Measurements from ENCODE around the gene ZNF425. TPM values are rescaled to one million over a fixed set of nuclear protein-coding genes. Genes with fewer than 3 reads are reported as not detected.

The ZNF425 gene
- total and polyA plus RNA-seq, 9 of the 15 experiments (the other 6 are each of a cell fraction or from before 2014, with no cell fraction given), result 0.03 to 0.89 (median 0.54) TPM

DNA sequence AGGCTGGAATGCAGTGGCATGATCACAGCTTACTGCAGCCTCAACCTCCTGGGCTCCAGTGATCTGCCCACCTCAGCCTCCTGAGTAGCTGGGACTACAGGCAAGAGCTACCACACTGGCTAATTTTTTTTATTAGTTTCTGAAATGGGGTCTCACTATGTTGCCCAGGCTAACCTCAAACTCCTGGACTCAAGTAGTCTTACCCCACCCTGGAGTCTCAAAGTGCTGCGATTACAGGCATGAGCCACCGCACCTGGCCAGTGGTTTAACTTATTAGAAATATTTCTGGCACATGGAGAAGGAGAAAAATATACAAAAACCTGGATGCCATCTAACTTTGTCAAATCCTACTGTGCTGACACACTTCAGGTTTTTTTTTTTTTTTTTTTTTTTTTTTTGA is 50.8 kb downstream of the ZNF425 start:
- FAIRE-seq, result no peak
- no peak for ATAC-seq
- in situ Hi-C loops (cut with MboI), result no loop called here
- BruUV-seq (replicated peaks), result no TSS peak
- no peaks in the 10 kb centered on the region for H4K20me1 ChIP-seq (replicated peaks; ENCODE audit: control insufficient read depth, insufficient read depth, low read length)
- H3K36me3 ChIP-seq (ENCODE audit: control insufficient read depth, insufficient read depth, low read length), result peaks cover 43% of the 10 kb centered on the region; the same call in 2 of the 3 replicates
- peaks cover 0 to 12% of the 10 kb centered on the region in 2 experiments; a peak in 1 of 5 replicates for H3K4me1 ChIP-seq (replicated peaks in 1 of 2; ENCODE audit: control insufficient read depth in 2 of 2, insufficient read depth in 2 of 2, low read length in 2 of 2)
- no peaks in the 10 kb centered on the region for H3K27me3 ChIP-seq (ENCODE audit: control insufficient read depth in 2 of 2, insufficient read depth in 2 of 2, low read length in 2 of 2)
- no peaks in the 10 kb centered on the region for H3K79me2 ChIP-seq (ENCODE audit: control insufficient read depth, insufficient read depth, low read length)
- POLR2A ChIA-PET, result no interaction called here
- WGBS (ENCODE audit: insufficient coverage, low coverage, missing lambda C conversion rate), result 94% methylated on average over 2 of the region's 2 CpGs
- H3K9me3 ChIP-seq (replicated peaks; ENCODE audit: control insufficient read depth, insufficient read depth, low read depth, low read length), result no peaks in the 10 kb centered on the region
- no peak overlapping the region for H3K4me3 ChIP-seq
- H3K27ac ChIP-seq (ENCODE audit: extremely low read depth, low read depth, low read length), result no peak overlapping the region
- CTCF ChIA-PET (ENCODE audit: low intra/inter-chr PET ratio), result no interaction called here
- H3K4me2 ChIP-seq (ENCODE audit: insufficient read depth, low read length), result no peak overlapping the region
- H2AFZ ChIP-seq (ENCODE audit: low read depth, low read length), result no peak overlapping the region
- TF ChIP-seq RBM25 (IDR thresholded peaks at IDR 0.05; ENCODE audit: low read depth, low read length, severe bottlenecking), result peak; percentile 23
- TF ChIP-seq CCNT2 (IDR thresholded peaks at IDR 0.05; ENCODE audit: borderline replicate concordance, extremely low read depth, insufficient read length, low read depth, low read length), result no peak
- TF ChIP-seq ZNF121 (CRISPR knock-in tag; conservative IDR thresholded peaks at IDR 0.05), result peak; percentile 94
- no peak for DNase-seq (ENCODE audit: extremely low read depth in 1 of 4, low spot score in 3 of 4)
- intact Hi-C loops (cut with micrococcal nuclease), result loop anchor here (10.0 kb wide), 1 partner anchor 500 kb away; no protein-coding TSS in a partner anchor
- H3K9me1 ChIP-seq (ENCODE audit: control insufficient read depth, insufficient read depth, low read length), result no peaks in the 10 kb centered on the region
- no peak overlapping the region for H3K9ac ChIP-seq (ENCODE audit: insufficient read depth in 1 of 2, low read depth in 2 of 2, low read length in 2 of 2)

DNA sequence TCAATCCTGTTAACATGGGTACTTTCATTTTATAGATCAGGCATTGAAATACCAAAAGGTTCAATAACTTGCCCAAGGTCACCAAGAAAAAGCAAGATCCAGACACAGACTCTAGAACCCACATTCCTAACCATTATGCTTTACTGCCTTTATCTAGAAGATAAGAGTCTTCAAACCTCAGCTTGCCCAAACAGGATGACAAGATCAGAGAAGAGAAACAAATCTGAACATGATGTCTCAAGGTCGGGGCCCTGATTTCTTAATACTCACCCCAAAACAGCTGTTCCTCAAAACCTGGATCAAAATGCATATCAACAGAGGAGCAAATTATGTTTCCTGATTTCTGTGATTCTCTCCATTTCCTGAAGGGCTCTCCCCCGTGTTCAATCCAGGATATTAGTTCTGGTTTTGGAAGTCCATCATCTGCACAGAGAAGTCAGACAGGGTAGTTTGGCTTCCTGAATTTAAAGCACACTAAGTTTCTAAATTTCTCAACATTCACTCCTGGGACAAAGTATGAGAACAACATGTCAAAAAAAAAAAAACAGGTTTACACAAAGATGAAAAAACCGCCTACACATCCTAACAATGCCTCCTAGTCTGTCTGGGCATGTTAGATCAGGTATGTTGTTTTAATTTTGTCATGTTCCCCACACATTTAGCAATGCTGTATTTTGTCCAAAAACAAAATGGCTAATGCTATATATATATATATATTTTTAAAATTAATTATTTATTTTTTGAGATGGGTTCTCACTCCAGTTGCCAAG is 51.8 kb downstream of the ZNF425 start:
- Histone ChIP-seq H3K79me2 (ENCODE audit: control insufficient read depth, insufficient read depth, low read length) (no peaks in the 10 kb centered on the region), H3K9me1 (ENCODE audit: control insufficient read depth, insufficient read depth, low read length) (no peaks in the 10 kb centered on the region), H2AFZ (ENCODE audit: low read depth, low read length) (no peak overlapping the region), H3K9ac (ENCODE audit: insufficient read depth in 1 of 2, low read depth in 2 of 2, low read length in 2 of 2) (no peak overlapping the region), H3K4me1 (replicated peaks in 1 of 2; ENCODE audit: control insufficient read depth in 2 of 2, insufficient read depth in 2 of 2, low read length in 2 of 2) (peaks cover 0 to 12% of the 10 kb centered on the region in 2 experiments; a peak in 1 of 5 replicates), H3K27ac (ENCODE audit: extremely low read depth, low read depth, low read length) (no peak overlapping the region), H3K4me2 (ENCODE audit: insufficient read depth, low read length) (no peak overlapping the region), H4K20me1 (replicated peaks; ENCODE audit: control insufficient read depth, insufficient read depth, low read length) (no peaks in the 10 kb centered on the region), H3K36me3 (ENCODE audit: control insufficient read depth, insufficient read depth, low read length) (peaks cover 42% of the 10 kb centered on the region; the same call in 2 of the 3 replicates), H3K9me3 (replicated peaks; ENCODE audit: control insufficient read depth, insufficient read depth, low read depth, low read length) (no peaks in the 10 kb centered on the region), H3K4me3 (no peak overlapping the region), H3K27me3 (ENCODE audit: control insufficient read depth in 2 of 2, insufficient read depth in 2 of 2, low read length in 2 of 2) (no peaks in the 10 kb centered on the region)
- CTCF ChIA-PET (ENCODE audit: low intra/inter-chr PET ratio), result interaction anchor here (0.6 kb wide), 1 partner anchor 17 kb away, joined by 3 read pairs; no protein-coding TSS in a partner anchor
- DNase-seq (ENCODE audit: extremely low read depth in 1 of 4, low spot score in 3 of 4) (no peak), FAIRE-seq (no peak), ATAC-seq (no peak)
- in situ Hi-C loops (cut with MboI) (no loop called here), intact Hi-C loops (cut with micrococcal nuclease) (loop anchor here (10.0 kb wide), 1 partner anchor 500 kb away; no protein-coding TSS in a partner anchor)
- 52% methylated on average over 3 of the region's 3 CpGs for WGBS (ENCODE audit: insufficient coverage, low coverage, missing lambda C conversion rate)
- BruUV-seq (replicated peaks), result no TSS peak
- POLR2A ChIA-PET, result no interaction called here
- TF ChIP-seq RAD51 (IDR thresholded peaks at IDR 0.05; ENCODE audit: borderline replicate concordance, low read depth) (no peak), RCOR1 (IDR thresholded peaks at IDR 0.05; ENCODE audit: borderline replicate concordance in 1 of 2, low read depth in 2 of 2, low read length in 2 of 2) (peak in 1 of 2 experiments; percentile 35; a peak in 1 of 4 replicates), KDM1A (IDR thresholded peaks at IDR 0.05) (peak; percentile 59 to 81; a peak in 3 of 4 replicates), BMI1 (IDR thresholded peaks at IDR 0.05; ENCODE audit: low read length) (no peak), E2F1 (CRISPR knock-in tag; IDR thresholded peaks at IDR 0.05) (no peak)

All from K562 (cell line).